ENCODE results near the gene RELL1. TPM values are rescaled to one million over a fixed set of nuclear protein-coding genes. Genes with fewer than 3 reads are reported as not detected.

Gene RELL1
- total RNA-seq, 1 donor from 2014 or later: 45.8 TPM

- DNase-seq (ENCODE audit: low read depth): no peak
- no peak for TF ChIP-seq CTCF (conservative IDR thresholded peaks at IDR 0.05; ENCODE audit: low read depth, low read length)
- H3K4me3 ChIP-seq (ENCODE audit: low read depth, low read length): no peak overlapping the region
Measured at GRCh38 chr4:37662251-37662650, 23.9 kb downstream of the RELL1 start.

- no peak overlapping the region for H3K4me3 ChIP-seq (ENCODE audit: low read depth, low read length)
- DNase-seq (ENCODE audit: low read depth): no peak
- TF ChIP-seq CTCF (conservative IDR thresholded peaks at IDR 0.05; ENCODE audit: low read depth, low read length): no peak
Measured at GRCh38 chr4:37661772-37662171, 24.4 kb downstream of the RELL1 start.

- H3K4me3 ChIP-seq (ENCODE audit: low read depth, low read length): no peak overlapping the region
- TF ChIP-seq CTCF (conservative IDR thresholded peaks at IDR 0.05; ENCODE audit: low read depth, low read length): no peak
Measured at GRCh38 chr4:37659696-37660095, 26.5 kb downstream of the RELL1 start.

GRCh38 chr4:37656649-37657048, 29.5 kb downstream of the RELL1 start:
- TF ChIP-seq CTCF (conservative IDR thresholded peaks at IDR 0.05; ENCODE audit: low read depth, low read length): no peak
- no peak for DNase-seq (ENCODE audit: low read depth)
- no peak overlapping the region for H3K4me3 ChIP-seq (ENCODE audit: low read depth, low read length)

More at GRCh38 chr4:37659696-37660095, 26.5 kb downstream of the RELL1 start:
- DNase-seq (ENCODE audit: low read depth): no peak

- no peak for DNase-seq (ENCODE audit: low read depth)
- no peak for TF ChIP-seq CTCF (conservative IDR thresholded peaks at IDR 0.05; ENCODE audit: low read depth, low read length)
- H3K4me3 ChIP-seq (ENCODE audit: low read depth, low read length): no peak overlapping the region
Measured at GRCh38 chr4:37653601-37654000, 32.6 kb downstream of the RELL1 start.

GRCh38 chr4:37652747-37653527, 33.2 kb downstream of the RELL1 start:
- H3K4me3 ChIP-seq (ENCODE audit: low read depth, low read length): no peak overlapping the region
- no peak for TF ChIP-seq CTCF (conservative IDR thresholded peaks at IDR 0.05; ENCODE audit: low read depth, low read length)
- no peak for DNase-seq (ENCODE audit: low read depth)
